Left renal pelvis (tissue), 4 donors: ENCODE results near the gene DCTN2. TPM values are rescaled to one million over a fixed set of nuclear protein-coding genes. Genes with fewer than 3 reads are reported as not detected.

Experiments
- DNase-seq, 4 donors: peaks; one replicate each; pipeline ENCODE4 v3.0.0-alpha.2; 2013; ENCODE audit warnings: low read depth in 4 of 4, low spot score in 3 of 4
- polyA plus RNA-seq, 4 donors: library from polyadenylated mRNA; unstranded; fragments of 120-200 nt; gene quantifications; one replicate each; pipeline ENCODE4 v1.2.1, GENCODE V29; 2013; ENCODE audit not compliant: insufficient read length in 4 of 4

The DCTN2 gene
- polyA plus RNA-seq, 4 donors: 144 to 176 (median 167) TPM

GRCh38 chr12:57550641-57551549 lies 3.9 kb upstream of the DCTN2 start:
- no peak for DNase-seq

GRCh38 chr12:57549909-57550640 lies 3.1 kb upstream of the DCTN2 start, which contains the start of gene KIF5A:
TSS of gene KIF5A (plus strand) at chr12:57550044. CDS start at chr12:57550272, 228 bp downstream.
- DNase-seq: no peak

- no peak for DNase-seq
Observed at GRCh38 chr12:57549203-57549908, 2.4 kb upstream of the DCTN2 start.

GRCh38 chr12:57548488-57548887 lies 1.5 kb upstream of the DCTN2 start:
- no peak for DNase-seq

GRCh38 chr12:57548013-57548315 lies 972 bp upstream of the DCTN2 start:
- no peak for DNase-seq

GRCh38 chr12:57547288-57548012 lies 458 bp upstream of the DCTN2 start:
- no peak for DNase-seq

- no peak for DNase-seq
Observed at GRCh38 chr12:57545809-57546437, 1.1 kb downstream of the DCTN2 start.

- no peak for DNase-seq
Observed at GRCh38 chr12:57543581-57543980, 3.4 kb downstream of the DCTN2 start.

GRCh38 chr12:57541717-57542116 lies 5.3 kb downstream of the DCTN2 start:
- DNase-seq: no peak

GRCh38 chr12:57541001-57541400 lies 6.0 kb downstream of the DCTN2 start:
- no peak for DNase-seq

GRCh38 chr12:57539134-57539768 lies 7.7 kb downstream of the DCTN2 start:
- DNase-seq: no peak

GRCh38 chr12:57536597-57536942 lies 10.4 kb downstream of the DCTN2 start:
- no peak for DNase-seq

- DNase-seq: no peak
Observed at GRCh38 chr12:57535764-57536596, 11.0 kb downstream of the DCTN2 start.

- DNase-seq: no peak
Observed at GRCh38 chr12:57534991-57535543, 11.9 kb downstream of the DCTN2 start.

- DNase-seq: no peak
Observed at GRCh38 chr12:57534250-57534649, 12.7 kb downstream of the DCTN2 start.

GRCh38 chr12:57533108-57533507 lies 13.9 kb downstream of the DCTN2 start:
- DNase-seq: no peak

GRCh38 chr12:57531836-57532235 lies 15.2 kb downstream of the DCTN2 start:
- no peak for DNase-seq

GRCh38 chr12:57530396-57531142 lies 16.4 kb downstream of the DCTN2 start:
- DNase-seq: no peak
